Activated T-helper 9 cell treated with anti-CD3 and anti-CD28 coated beads, Interleukin-2, amount 50 U/mL, for 16 hours (primary cell): ENCODE results near the gene PLA2G3.
"Not testable (repeated sequence)": the region's sequence is repeated elsewhere in the genome, so short reads cannot be mapped to it uniquely, and the experiment has no call there.

Experiments
- DNase-seq: peaks from one replicate; pipeline ENCODE4 v3.0.0-alpha.2; 2020; ENCODE audit warnings: low read depth

Gene PLA2G3

GRCh38 chr22:31122532-31123291 is 17.6 kb downstream of the PLA2G3 start, which contains the start of gene INPP5J:
TSS of gene INPP5J (plus strand) at chr22:31122966. CDS start at chr22:31123015, 49 bp downstream.
- DNase-seq = no peak

GRCh38 chr22:31122196-31122531 is 18.1 kb downstream of the PLA2G3 start:
- no peak for DNase-seq

GRCh38 chr22:31121403-31121802 is 18.9 kb downstream of the PLA2G3 start:
- no peak for DNase-seq

- no peak for DNase-seq
Measured at GRCh38 chr22:31120642-31121041, 19.7 kb downstream of the PLA2G3 start.

- no peak for DNase-seq
Measured at GRCh38 chr22:31120230-31120629, 20.1 kb downstream of the PLA2G3 start.

GRCh38 chr22:31119026-31119717 is 21.1 kb downstream of the PLA2G3 start:
- DNase-seq = no peak

GRCh38 chr22:31118046-31118820 is 22.1 kb downstream of the PLA2G3 start:
- no peak for DNase-seq

GRCh38 chr22:31112547-31113091 is 27.7 kb downstream of the PLA2G3 start:
- not testable (repeated sequence) for DNase-seq

GRCh38 chr22:31107894-31108218 is 32.5 kb downstream of the PLA2G3 start:
- DNase-seq = no peak

- DNase-seq = peak; percentile 80
Measured at GRCh38 chr22:31107178-31107893, 33.0 kb downstream of the PLA2G3 start, which contains the start of gene SELENOM. TSS of gene SELENOM (minus strand) at chr22:31107568. CDS start at chr22:31107505, 63 bp downstream.

GRCh38 chr22:31106731-31107177 is 33.6 kb downstream of the PLA2G3 start:
- no peak for DNase-seq

- no peak for DNase-seq
Measured at GRCh38 chr22:31106001-31106571, 34.2 kb downstream of the PLA2G3 start.

- DNase-seq = no peak
Measured at GRCh38 chr22:31105282-31105929, 34.9 kb downstream of the PLA2G3 start.

GRCh38 chr22:31104869-31105268 is 35.4 kb downstream of the PLA2G3 start:
- no peak for DNase-seq

GRCh38 chr22:31103899-31104694 is 36.2 kb downstream of the PLA2G3 start:
- no peak for DNase-seq

- DNase-seq = no peak
Measured at GRCh38 chr22:31103111-31103510, 37.2 kb downstream of the PLA2G3 start.

GRCh38 chr22:31102441-31103081 is 37.7 kb downstream of the PLA2G3 start:
- DNase-seq = no peak

- DNase-seq = no peak
Measured at GRCh38 chr22:31100762-31101525, 39.4 kb downstream of the PLA2G3 start.
